HepG2 (cell line): Measurements from ENCODE around the gene COL18A1. TPM values are rescaled to one million over a fixed set of nuclear protein-coding genes. Genes with fewer than 3 reads are reported as not detected.

ENCODE experiments used
- ARID3A ChIP-seq: IDR thresholded peaks from 2 replicates; pipeline ENCODE4 v1.6.1; 2012; ENCODE audit warnings: low read depth, low read length, improper control_type of control experiment
- ETS1 ChIP-seq: sonication (generic); formaldehyde crosslinking; IDR thresholded peaks from 2 replicates; pipeline ENCODE4 v1.4.0; 2020; ENCODE audit warnings: missing genetic modification reagents
- HMGA1 ChIP-seq: sonication (generic); formaldehyde crosslinking; conservative IDR thresholded peaks from 2 replicates; pipeline ENCODE4 v1.4.0; 2020; ENCODE audit warnings: missing genetic modification reagents
- KDM1A ChIP-seq: IDR thresholded peaks from 2 replicates; pipeline ENCODE4 v1.6.1; 2016; ENCODE audit warnings: missing compliant biosample characterization
- MYC ChIP-seq: sonication (generic); formaldehyde crosslinking; IDR thresholded peaks from 2 replicates; pipeline ENCODE4 v1.9.0; 2021; ENCODE audit warnings: missing genetic modification reagents, borderline replicate concordance
- NFKBIZ ChIP-seq: IDR thresholded peaks from 2 replicates; pipeline ENCODE4 v1.6.1; 2018; ENCODE audit warnings: missing genetic modification reagents, missing compliant biosample characterization
- PATZ1 ChIP-seq: sonication (generic); formaldehyde crosslinking; IDR thresholded peaks from 2 replicates; pipeline ENCODE4 v1.4.0; 2020; ENCODE audit warnings: missing genetic modification reagents
- RFXANK ChIP-seq: IDR thresholded peaks from 2 replicates; pipeline ENCODE4 v1.6.1; 2016
- RNF2 ChIP-seq: fragments of 450-650 bp; conservative IDR thresholded peaks from 2 replicates; pipeline ENCODE4 v1.6.1; 2016; ENCODE audit warnings: low read depth
- SNRNP70 ChIP-seq: fragments of 200-400 bp; formaldehyde crosslinking; IDR thresholded peaks from 2 replicates; pipeline ENCODE4 v1.6.1; 2017; ENCODE audit warnings: mild to moderate bottlenecking, low read depth, low read length, moderate library complexity
- TERF1 ChIP-seq: sonication (generic); formaldehyde crosslinking; IDR thresholded peaks from 2 replicates; pipeline ENCODE4 v1.8.0; 2022; ENCODE audit warnings: mild to moderate bottlenecking, missing genetic modification reagents, moderate library complexity
- TMF1 ChIP-seq: sonication (generic); formaldehyde crosslinking; IDR thresholded peaks from 2 replicates; pipeline ENCODE4 v1.8.1; 2022; ENCODE audit warnings: low read depth, missing genetic modification reagents
- ZBTB33 ChIP-seq: sonication (generic); formaldehyde crosslinking; IDR thresholded peaks from 2 replicates; pipeline ENCODE4 v1.4.0; 2020; ENCODE audit warnings: missing genetic modification reagents
- ZBTB8A ChIP-seq: sonication (generic); formaldehyde crosslinking; IDR thresholded peaks from 2 replicates; pipeline ENCODE4 v1.4.0; 2020; ENCODE audit warnings: mild to moderate bottlenecking, low read depth, missing genetic modification reagents, borderline replicate concordance
- ZFP82 ChIP-seq: sonication (generic); formaldehyde crosslinking; IDR thresholded peaks from 2 replicates; pipeline ENCODE4 v1.5.1; 2020; ENCODE audit warnings: mild to moderate bottlenecking, missing genetic modification reagents, borderline replicate concordance
- ZMYM3 ChIP-seq: sonication (generic); formaldehyde crosslinking; IDR thresholded peaks from 2 replicates; pipeline ENCODE4 v1.5.1; 2020; ENCODE audit warnings: mild to moderate bottlenecking, missing genetic modification reagents
- ZNF138 ChIP-seq: sonication (generic); formaldehyde crosslinking; IDR thresholded peaks from 2 replicates; pipeline ENCODE4 v1.5.0; 2020; ENCODE audit warnings: mild to moderate bottlenecking, low read depth, missing genetic modification reagents
- ZNF556 ChIP-seq: sonication (generic); formaldehyde crosslinking; IDR thresholded peaks from 2 replicates; pipeline ENCODE4 v1.4.0; 2020; ENCODE audit warnings: mild to moderate bottlenecking, missing genetic modification reagents, borderline replicate concordance
- ZNF704 ChIP-seq: sonication (generic); formaldehyde crosslinking; IDR thresholded peaks from 2 replicates; pipeline ENCODE4 v1.8.1; 2023; ENCODE audit warnings: mild to moderate bottlenecking, inconsistent platforms, moderate library complexity, missing genetic modification reagents, borderline replicate concordance
- ZNF841 ChIP-seq: sonication (generic); formaldehyde crosslinking; IDR thresholded peaks from 2 replicates; pipeline ENCODE4 v1.8.1; 2023; ENCODE audit warnings: missing genetic modification reagents, borderline replicate concordance
- polyA plus RNA-seq, 8 experiments: library from polyadenylated mRNA; depleted of rRNA in 3 of 8; stranded (reverse) in 7 of 8; unstranded in 1 of 8; fragments of >200 nt; fragmentation: Illumina TruSeq in 4 of 8; extraction: Trizol in 4 of 8; gene quantifications; 2 replicates each; pipeline versions ENCODE4 v1.2.1 to v1.2.3, GENCODE V29; 2011 to 2016; ENCODE audit warnings: low read depth in 4 of 8, missing spikeins in 1 of 8, mixed read lengths in 1 of 8; ENCODE audit not compliant: insufficient read depth in 1 of 8
- total RNA-seq, 5 experiments: library from RNA; depleted of rRNA; stranded (reverse); fragments of >200 nt; fragmentation: Illumina TruSeq; extraction: Trizol; gene quantifications; 2 replicates each; pipeline ENCODE4 v1.2.3, GENCODE V29; 2016; ENCODE audit warnings: low read depth in 1 of 5

COL18A1 gene
- total and polyA plus RNA-seq, 2 of the 13 experiments (the other 11 are each of a cell fraction or from before 2014, with no cell fraction given), result 79.0 to 102 TPM

- peak; percentile 62; the same call in 1 of the 2 replicates for TF ChIP-seq PATZ1 (CRISPR knock-in tag)
- no peak for TF ChIP-seq ZNF704 (CRISPR knock-in tag)
- TF ChIP-seq SNRNP70, result no peak
- no peak for TF ChIP-seq RFXANK (CRISPR knock-in tag)
- TF ChIP-seq ZNF841 (CRISPR knock-in tag), result no peak
- TF ChIP-seq ETS1 (CRISPR knock-in tag), result no peak
- TF ChIP-seq ARID3A, result no peak
- peak; percentile 37; the same call in 1 of the 2 replicates for TF ChIP-seq MYC
- no peak for TF ChIP-seq ZBTB8A (CRISPR knock-in tag)
- peak; percentile 73; the same call in 1 of the 2 replicates for TF ChIP-seq ZBTB33
- TF ChIP-seq TERF1, result no peak
- no peak for TF ChIP-seq KDM1A (CRISPR knock-in tag)
- TF ChIP-seq HMGA1 (CRISPR knock-in tag), result no peak
- no peak for TF ChIP-seq RNF2
- TF ChIP-seq ZMYM3 (CRISPR knock-in tag), result 0 out of 2 replicates have a peak, but pooled peaks have one; percentile 39
- 0 out of 2 replicates have a peak, but pooled peaks have one; percentile 42 for TF ChIP-seq ZFP82
- no peak for TF ChIP-seq ZNF138 (CRISPR knock-in tag)
- TF ChIP-seq NFKBIZ (CRISPR knock-in tag), result no peak
- peak; percentile 80; the same call in 1 of the 2 replicates for TF ChIP-seq ZNF556 (CRISPR knock-in tag)
- TF ChIP-seq TMF1 (CRISPR knock-in tag), result no peak
Observed at GRCh38 chr21:45528981-45529784, 124.2 kb downstream of the COL18A1 start (continued).
